ENCODE data around the gene BPIFB1.

Gene BPIFB1

GRCh38 chr20:33278700-33279099 is 4.3 kb upstream of the BPIFB1 start:
- no peak for TF ChIP-seq CTCF (IDR thresholded peaks at IDR 0.05; ENCODE audit: insufficient read depth, low read length, poor library complexity, severe bottlenecking)
- Histone ChIP-seq H3K27me3 (replicated peaks; ENCODE audit: control insufficient read depth, insufficient read depth, low read length) (peaks cover 4% of the 10 kb centered on the region), H3K4me3 (replicated peaks; ENCODE audit: low read depth, low read length) (no peak overlapping the region), H3K36me3 (ENCODE audit: control insufficient read depth, insufficient read depth, low read length) (no peaks in the 10 kb centered on the region)
- DNase-seq (ENCODE audit: extremely low read depth, insufficient read length) = no peak

DNA sequence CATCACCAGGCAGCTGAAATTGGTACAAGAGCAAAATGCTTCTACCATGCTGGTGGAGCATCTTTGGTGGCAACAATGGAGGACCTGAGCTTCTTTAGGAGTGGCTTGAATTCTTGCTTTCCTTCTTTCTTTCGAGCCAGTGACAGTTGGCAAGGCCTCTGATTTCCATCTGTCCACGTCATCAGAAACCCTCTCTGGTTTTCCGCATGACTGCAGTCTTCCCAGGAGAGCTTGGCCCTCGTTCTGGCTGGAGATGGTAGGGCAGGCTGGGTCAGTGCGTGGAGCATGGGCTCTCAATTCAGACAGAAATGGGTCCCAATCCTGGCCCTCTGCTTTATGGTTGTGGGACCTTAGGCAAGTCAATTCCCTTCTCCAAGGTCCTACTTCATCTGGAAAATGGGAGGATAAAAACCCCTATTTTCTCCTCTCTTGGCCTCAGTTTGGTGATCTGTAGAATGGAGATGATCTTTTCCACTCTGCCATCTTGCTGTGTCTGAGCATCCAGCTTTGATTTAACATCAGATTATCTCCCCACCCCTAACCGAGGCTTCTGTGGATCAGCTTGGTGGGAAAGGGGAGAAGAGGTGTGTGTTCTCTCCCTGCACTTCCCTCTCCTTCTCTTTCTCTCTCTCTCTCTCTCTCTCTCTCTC is 3.6 kb upstream of the BPIFB1 start:
- Histone ChIP-seq H3K27me3 (replicated peaks; ENCODE audit: control insufficient read depth, insufficient read depth, low read length) (peaks cover 4% of the 10 kb centered on the region), H3K36me3 (ENCODE audit: control insufficient read depth, insufficient read depth, low read length) (no peaks in the 10 kb centered on the region), H3K4me3 (replicated peaks; ENCODE audit: low read depth, low read length) (no peak overlapping the region)
- no peak for TF ChIP-seq CTCF (IDR thresholded peaks at IDR 0.05; ENCODE audit: insufficient read depth, low read length, poor library complexity, severe bottlenecking)
- no peak for DNase-seq (ENCODE audit: extremely low read depth, insufficient read length)

DNA sequence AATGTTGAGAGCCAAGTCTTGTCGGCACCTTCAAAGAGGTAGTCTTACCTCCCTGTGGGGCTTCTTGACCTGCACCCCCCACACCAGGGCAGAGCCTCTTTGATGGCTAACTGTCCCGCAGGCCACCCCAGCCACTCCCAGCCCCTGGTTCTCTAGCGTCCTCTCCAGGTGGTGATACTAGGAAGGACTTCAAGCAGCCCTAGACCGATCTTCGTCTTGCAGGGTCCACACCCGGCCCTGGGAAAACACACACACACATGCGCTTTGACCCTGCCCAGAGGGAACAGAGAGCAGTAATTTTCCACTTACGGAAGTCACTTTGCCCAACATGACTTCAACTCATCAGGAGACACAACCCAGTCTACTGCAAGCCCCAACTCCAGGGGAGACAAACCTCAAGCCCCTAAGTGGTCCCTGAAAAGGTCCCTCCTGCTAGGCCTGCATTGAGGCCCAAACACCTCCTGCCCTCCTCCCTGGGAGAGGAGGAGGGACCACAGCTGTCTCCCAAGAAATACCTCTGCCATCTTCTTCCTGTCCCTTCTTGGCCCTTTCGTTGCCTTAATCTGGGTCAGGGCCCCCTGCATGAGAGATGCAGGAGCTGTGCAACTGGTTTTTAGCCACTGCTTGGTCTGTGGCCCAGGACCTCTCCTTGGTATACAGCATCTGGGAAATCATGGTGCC is 2.9 kb upstream of the BPIFB1 start:
- Histone ChIP-seq H3K36me3 (ENCODE audit: control insufficient read depth, insufficient read depth, low read length) (no peaks in the 10 kb centered on the region), H3K27me3 (replicated peaks; ENCODE audit: control insufficient read depth, insufficient read depth, low read length) (peaks cover 4% of the 10 kb centered on the region), H3K4me3 (replicated peaks; ENCODE audit: low read depth, low read length) (no peak overlapping the region)
- no peak for TF ChIP-seq CTCF (IDR thresholded peaks at IDR 0.05; ENCODE audit: insufficient read depth, low read length, poor library complexity, severe bottlenecking)
- DNase-seq (ENCODE audit: extremely low read depth, insufficient read length) = no peak

- Histone ChIP-seq H3K4me3 (replicated peaks; ENCODE audit: low read depth, low read length) (no peak overlapping the region), H3K36me3 (ENCODE audit: control insufficient read depth, insufficient read depth, low read length) (no peaks in the 10 kb centered on the region), H3K27me3 (replicated peaks; ENCODE audit: control insufficient read depth, insufficient read depth, low read length) (peaks cover 4% of the 10 kb centered on the region)
- DNase-seq (ENCODE audit: extremely low read depth, insufficient read length) = no peak
- TF ChIP-seq CTCF (IDR thresholded peaks at IDR 0.05; ENCODE audit: insufficient read depth, low read length, poor library complexity, severe bottlenecking) = no peak
Observed at GRCh38 chr20:33280775-33281174, 2.2 kb upstream of the BPIFB1 start.

DNA sequence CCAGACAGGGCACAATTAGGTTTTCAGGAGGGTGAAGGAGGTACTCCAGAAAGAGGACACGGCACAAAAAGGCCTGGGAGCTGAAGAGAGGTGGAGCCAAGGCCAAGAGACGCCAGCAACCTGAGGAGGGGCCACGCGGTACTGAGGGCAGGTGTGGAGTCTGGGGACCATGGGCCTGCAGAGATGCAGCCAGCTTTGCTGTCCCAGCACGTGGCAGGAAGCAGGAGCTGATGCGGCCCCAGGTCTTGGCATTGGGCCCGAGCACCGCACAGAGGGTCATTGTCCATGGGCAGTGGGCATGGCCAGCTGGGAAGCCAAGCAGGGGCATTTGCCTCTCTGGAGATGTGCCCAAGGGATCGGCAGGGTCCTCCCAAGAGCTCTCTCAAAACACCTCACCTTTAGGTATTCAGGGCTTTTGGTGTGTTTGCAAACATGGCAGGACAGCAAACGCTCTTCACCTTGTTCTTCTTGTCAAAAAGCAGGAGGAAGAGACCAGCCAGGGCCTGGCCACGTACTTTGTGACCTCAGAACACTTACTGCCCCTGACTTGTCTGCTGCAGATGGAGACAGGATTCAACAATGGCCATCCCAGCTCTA is 1.4 kb upstream of the BPIFB1 start:
- Histone ChIP-seq H3K36me3 (ENCODE audit: control insufficient read depth, insufficient read depth, low read length) (no peaks in the 10 kb centered on the region), H3K4me3 (replicated peaks; ENCODE audit: low read depth, low read length) (no peak overlapping the region), H3K27me3 (replicated peaks; ENCODE audit: control insufficient read depth, insufficient read depth, low read length) (peaks cover 3% of the 10 kb centered on the region)
- TF ChIP-seq CTCF (IDR thresholded peaks at IDR 0.05; ENCODE audit: insufficient read depth, low read length, poor library complexity, severe bottlenecking) = no peak
- no peak for DNase-seq (ENCODE audit: extremely low read depth, insufficient read length)
